ENCODE results near the gene HOXC5. TPM values are rescaled to one million over a fixed set of nuclear protein-coding genes. Genes with fewer than 3 reads are reported as not detected.

HOXC5 gene
- polyA plus RNA-seq, 10 donors = 0.63 to 2.7 (median 1.8) TPM

Other genes with a start within 250 kb of the HOXC5 start
- gene HOXC13, start 94.2 kb upstream of the HOXC5 start, polyA plus RNA-seq (ENCODE audit: insufficient read length in 10 of 10) = 1 to 10 TPM in 1 of 10 donors, under 1 TPM in 1, not detected in 8; 0.68 to 1.4 TPM
- gene HOXC12, start 78.1 kb upstream of the HOXC5 start, polyA plus RNA-seq (ENCODE audit: insufficient read length in 10 of 10) = under 1 TPM in 2 of 10 donors, not detected in 8; 0.61 TPM
- 1 to 10 TPM in 4 of 10 donors, under 1 TPM in 2, not detected in 4; 0.08 to 9.7 (median 2.8) TPM for gene HOXC11, start 59.9 kb upstream of the HOXC5 start, polyA plus RNA-seq (ENCODE audit: insufficient read length in 10 of 10)
- 1 to 10 TPM in 2 of 10 donors, under 1 TPM in 4, not detected in 4; 0.05 to 7.9 (median 0.68) TPM for gene HOTAIR, start 58.1 kb upstream of the HOXC5 start, polyA plus RNA-seq (ENCODE audit: insufficient read length in 10 of 10)
- 10 to 100 TPM in 5 of 10 donors, under 1 TPM in 3, not detected in 2; 0.33 to 55.3 (median 28.8) TPM for gene HOXC10, start 47.9 kb upstream of the HOXC5 start, polyA plus RNA-seq (ENCODE audit: insufficient read length in 10 of 10)
- 10 to 100 TPM in 5 of 10 donors, 1 to 10 TPM in 2, under 1 TPM in 3; 0.75 to 18.3 (median 8.0) TPM for gene HOXC9, start 32.9 kb upstream of the HOXC5 start, polyA plus RNA-seq (ENCODE audit: insufficient read length in 10 of 10)
- 10 to 100 TPM in 3 of 10 donors, 1 to 10 TPM in 3, under 1 TPM in 4; 0.50 to 13.8 (median 4.5) TPM for gene HOXC8, start 24.1 kb upstream of the HOXC5 start, polyA plus RNA-seq (ENCODE audit: insufficient read length in 10 of 10)
- 10 to 100 TPM in 8 of 10 donors, 1 to 10 TPM in 2; 9.6 to 30.4 (median 13.2) TPM for gene HOXC6, start 4.6 kb upstream of the HOXC5 start, polyA plus RNA-seq (ENCODE audit: insufficient read length in 10 of 10)
- gene HOXC4, start 20.8 kb downstream of the HOXC5 start, polyA plus RNA-seq (ENCODE audit: insufficient read length in 10 of 10) = 10 to 100 TPM; 17.4 to 26.2 (median 20.8) TPM
- gene SMUG1, start 155.9 kb downstream of the HOXC5 start, polyA plus RNA-seq (ENCODE audit: insufficient read length in 10 of 10) = 10 to 100 TPM; 20.0 to 27.4 (median 23.0) TPM
- gene CBX5, start 247.1 kb downstream of the HOXC5 start, polyA plus RNA-seq (ENCODE audit: insufficient read length in 10 of 10) = 10 to 100 TPM; 59.6 to 91.8 (median 79.7) TPM
- 1,000 to 10,000 TPM; 1,530 to 2,702 (median 1,962) TPM for gene HNRNPA1, start 247.7 kb downstream of the HOXC5 start, polyA plus RNA-seq (ENCODE audit: insufficient read length in 10 of 10)

Data from muscle of back (tissue), 10 donors.